Measurements from ENCODE around the gene ACOX3.
"Not testable (repeated sequence)": the region's sequence is repeated elsewhere in the genome, so short reads cannot be mapped to it uniquely, and the experiment has no call there.

Gene ACOX3

DNA sequence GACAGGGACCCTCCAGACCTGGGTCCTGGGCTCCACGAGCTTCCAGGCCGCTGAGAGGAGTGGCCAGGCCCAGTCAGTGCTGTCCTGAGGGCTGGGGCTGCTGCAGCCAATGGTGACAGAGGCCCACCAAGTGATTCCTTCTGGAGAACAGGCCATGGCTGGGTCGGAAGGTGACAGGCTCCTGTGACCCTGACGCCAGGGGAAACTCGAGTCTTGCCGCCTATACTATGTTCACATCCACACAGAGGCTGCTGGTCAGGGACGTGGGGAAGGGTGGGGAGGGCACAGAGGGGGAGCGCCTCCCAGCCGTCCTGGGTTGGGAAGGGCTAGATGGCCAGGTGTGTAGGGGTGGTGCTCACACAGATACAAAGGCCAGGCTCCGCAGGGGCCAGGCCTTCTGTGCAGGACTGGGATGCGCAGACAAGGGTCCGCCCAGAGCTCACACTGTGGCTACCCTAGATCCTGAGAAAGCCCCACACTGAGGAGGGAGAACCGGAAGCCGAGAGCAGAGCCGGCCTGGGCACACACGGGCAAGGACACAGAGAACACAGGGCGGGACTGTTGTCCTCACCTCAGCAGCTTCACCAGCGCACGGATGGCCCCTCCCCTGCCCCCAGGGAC is 89.6 kb downstream of the ACOX3 start:
- DNase-seq = no peak

DNA sequence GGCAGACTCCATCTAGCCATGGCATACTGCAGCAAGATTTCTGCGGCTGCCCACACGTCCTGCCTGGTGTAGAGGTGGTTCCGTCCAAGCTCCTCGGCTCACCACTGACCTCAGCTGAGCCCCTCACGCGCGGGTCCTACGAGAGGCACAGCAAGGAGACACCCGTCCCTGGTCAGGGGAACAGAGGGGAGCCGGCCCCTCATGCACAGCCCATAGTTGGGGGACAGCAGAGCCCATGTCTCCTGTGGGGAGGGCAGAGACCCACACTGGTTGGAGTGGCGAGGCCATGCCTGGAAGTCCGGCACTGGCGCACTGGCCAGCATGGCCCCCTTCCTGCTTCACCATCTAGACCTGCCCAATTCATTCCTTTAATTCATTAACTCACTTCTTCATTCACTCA is 90.2 kb downstream of the ACOX3 start:
- DNase-seq = no peak

DNA sequence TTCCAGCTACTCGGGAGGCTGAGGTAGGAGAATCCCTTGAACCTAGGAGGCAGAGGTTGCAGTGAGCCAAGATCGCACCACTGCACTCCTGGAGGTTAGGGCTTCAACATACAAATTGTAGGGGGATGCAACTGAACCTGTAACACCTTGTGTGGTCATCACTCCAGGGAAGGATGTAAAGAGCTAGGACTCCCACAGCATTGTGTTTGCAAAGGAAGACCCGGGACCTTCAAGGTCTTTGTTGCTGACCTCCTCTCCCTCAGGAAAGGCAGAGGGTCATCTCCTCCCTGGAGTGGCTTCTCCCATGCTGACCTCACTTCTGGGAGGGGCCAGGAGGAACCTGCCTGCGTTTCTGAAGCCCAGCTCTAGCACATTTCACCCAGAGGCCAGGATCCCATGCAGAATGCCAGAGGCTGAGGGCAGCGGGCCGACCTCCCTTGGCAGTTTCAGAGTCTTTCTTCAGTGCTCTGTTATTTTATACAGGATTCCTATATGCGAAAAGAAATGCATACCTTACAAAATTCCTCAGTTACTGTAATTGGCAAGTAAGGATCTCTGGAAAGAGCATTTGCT is 90.8 kb downstream of the ACOX3 start:
- no peak for DNase-seq

DNA sequence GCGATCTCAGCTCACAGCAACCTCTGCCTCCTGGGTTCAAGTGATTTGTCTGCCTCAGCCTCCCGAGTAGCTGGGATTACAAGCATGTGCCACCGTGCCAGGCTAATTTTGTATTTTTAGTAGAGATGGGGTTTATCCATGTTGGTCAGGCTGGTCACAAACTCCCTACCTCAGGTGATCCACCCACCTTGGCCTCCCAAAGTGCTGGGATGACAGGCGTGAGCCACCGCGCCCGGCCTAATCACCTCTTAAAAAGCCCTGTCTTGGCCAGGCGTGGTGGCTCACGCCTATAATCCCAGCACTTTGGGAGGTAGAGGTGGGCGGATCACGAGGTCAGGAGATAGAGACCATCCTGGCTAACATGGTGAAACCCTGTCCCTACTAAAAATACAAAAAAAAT is 91.3 kb downstream of the ACOX3 start:
- not testable (repeated sequence) for DNase-seq

DNA sequence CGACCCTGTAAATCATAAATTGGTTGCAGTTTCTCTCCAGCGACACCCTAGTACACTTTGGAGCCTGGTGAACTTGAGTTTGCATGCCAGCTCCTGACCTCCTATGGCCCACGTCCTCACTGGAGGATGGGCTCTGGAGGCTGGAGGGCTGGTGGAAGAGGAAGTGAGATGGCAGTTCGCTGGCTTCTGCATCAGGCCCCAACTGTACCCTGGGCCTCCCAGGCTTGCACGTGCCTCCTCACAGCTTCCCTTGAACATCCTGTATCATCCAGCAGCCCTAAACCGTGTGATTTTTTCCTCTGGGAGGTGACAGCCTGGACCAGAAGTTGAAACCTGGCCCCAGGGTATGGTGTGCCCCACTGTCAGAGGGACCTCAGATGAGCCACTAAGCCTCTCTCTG is 92.5 kb downstream of the ACOX3 start:
- DNase-seq = no peak

DNA sequence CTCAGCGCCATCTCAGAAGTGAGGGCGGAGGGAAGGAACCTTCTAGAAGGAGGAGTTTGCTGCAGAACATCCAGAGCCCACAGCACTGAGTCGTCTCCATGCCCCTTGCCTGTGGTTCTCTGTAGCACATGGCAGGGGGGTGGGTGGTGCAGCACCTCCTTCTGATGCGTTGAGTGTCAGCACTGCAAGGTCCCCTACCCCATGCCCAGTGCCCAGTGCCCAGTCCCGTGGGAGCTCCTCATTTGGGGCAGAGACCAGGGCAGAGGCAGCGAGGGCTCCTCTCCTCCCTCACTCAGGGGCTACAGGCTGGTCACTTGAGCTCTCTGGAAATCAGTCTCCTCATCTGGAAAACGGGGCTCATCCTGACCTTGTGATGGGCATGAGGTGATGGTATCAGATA is 92.9 kb downstream of the ACOX3 start:
- DNase-seq = no peak

DNA sequence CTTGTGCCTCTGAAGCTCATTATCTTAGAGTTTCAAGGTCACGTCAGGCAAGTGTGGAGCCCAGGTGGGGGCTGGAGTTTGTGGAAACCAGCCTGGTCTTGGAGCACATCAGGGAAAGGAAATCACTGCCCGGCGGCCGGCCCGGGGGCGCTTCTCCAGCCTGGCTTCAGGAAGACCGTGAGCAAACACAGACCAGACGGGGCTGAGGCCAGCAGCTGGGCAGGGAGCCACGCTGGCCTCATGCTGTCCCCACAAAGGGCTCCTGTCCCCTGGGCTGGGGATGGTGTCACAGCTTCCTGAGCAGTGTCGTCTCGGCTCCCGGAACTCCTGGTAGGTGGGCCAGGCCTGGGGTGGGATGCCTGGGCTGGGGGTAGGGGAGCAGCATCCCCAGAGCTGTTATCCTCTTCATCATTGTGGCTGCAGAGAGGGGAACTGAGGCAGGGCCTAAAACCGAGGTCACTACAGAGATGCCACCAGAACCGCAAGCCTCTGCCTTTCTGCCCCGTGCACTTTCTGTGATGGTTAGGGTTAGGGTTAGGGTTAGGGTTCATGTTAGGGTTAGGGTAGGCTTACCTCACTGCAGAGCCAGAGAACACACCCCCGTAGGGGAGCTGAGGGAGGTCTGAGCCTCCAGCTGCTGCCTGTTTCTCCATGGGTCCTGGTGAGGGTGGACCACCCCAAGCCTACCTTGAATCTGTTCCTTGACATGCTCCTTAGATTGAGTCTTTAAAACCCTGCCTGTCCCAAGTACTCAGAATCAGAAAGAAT is 93.5 kb downstream of the ACOX3 start:
- no peak for DNase-seq

DNA sequence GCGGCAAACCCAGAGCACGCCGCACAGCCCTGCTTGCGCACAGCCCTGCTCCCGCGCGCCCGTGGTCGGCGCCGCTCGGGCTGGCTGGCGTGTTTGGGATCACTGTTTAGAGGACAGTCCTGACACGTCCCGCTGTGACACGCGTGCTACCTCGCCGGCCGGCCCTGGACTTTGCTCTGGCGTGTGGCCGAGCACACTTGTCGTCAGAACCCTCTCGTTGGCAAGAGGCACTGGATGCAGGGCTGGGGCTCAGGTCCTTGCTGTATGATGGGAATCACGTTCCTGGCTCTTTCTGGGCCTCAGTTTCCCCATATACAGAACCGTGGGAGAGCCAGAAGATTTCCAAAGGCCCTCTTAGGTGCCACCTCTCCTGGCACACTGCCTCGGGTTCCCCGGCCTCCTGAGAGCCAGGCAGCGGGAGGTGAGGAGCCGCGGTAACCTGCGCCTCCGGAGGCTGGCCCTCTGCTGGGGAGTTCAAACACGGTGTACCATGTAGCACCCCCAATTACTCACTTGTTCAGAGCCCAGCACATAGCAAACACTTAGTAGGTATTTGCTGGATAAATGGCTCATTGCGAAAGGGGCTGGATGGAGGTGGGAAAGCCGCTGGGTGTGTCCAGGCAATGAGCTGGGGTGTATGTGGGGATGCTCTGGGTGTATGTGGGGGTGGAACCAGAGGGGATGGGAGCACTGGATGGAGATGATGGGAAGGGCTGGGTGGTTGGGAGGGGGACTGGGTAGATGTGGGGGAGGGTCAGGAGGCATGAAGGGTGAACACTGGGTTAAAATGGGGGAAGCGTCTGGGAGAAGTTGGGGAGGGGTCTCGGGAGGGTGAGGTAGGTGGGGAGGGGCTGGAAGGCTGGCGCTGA is 94.3 kb downstream of the ACOX3 start:
- no peak for DNase-seq

DNA sequence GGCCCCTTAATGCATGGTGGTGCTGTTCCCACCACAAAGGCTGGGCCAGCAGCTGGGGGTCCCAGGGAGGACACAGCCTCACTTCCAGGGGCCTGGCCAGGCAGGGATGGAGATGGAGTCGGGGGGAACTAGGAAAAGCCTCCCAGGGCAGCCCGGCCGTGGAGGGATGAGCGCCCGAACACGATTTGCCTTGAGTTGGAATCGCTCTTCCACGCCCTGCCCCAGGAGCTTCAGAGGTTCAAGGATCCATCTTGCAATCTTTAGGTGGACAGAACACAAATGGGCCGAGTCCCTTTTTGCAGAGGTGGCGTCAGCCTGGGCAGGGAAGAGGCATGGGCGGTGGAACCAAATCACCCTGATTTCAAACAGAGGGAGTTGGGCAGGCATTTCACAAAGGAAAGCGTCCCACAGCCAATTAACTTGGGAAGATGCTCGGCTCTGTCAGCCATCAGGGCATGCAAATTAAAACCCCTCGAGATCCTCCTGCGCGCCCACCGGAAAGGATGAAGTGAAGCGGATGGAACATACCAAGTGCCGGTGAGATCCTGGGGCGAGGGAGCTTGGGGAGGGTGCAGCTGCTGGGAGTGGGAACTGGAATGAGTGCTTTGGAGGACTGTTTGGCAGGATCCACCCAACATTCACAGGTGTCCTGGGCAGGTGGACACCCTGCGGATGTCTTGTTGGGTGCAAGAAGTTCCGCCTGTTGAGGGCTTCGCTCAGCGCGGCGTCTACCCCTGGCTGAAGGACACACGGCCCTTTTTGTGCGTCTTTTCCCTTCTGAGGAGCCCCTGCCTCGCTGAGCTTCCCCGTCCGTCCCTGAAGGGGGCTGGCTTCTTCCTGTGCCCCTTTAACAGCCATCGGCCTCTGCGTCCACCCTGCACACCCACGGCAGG is 95.2 kb downstream of the ACOX3 start:
- DNase-seq = no peak

DNA sequence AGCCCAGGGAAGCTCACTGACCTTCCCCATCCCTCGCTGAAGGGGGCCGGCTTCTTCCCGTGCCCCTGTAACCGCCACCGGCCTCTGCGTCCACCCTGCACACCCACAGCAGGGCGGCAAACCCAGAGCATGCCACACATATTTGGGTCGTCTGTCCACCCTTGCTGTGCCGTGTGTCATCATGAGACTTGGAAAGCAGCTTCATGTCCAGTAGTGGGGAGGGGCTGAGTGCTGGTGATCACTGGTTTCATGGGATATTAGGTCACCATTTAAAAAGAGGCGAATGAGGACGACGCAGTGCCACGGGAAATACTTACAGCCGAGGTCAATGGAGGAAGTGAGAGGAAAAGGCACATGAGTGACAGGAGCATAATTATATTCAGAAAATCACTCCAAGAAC is 96.1 kb downstream of the ACOX3 start:
- no peak for DNase-seq

DNA sequence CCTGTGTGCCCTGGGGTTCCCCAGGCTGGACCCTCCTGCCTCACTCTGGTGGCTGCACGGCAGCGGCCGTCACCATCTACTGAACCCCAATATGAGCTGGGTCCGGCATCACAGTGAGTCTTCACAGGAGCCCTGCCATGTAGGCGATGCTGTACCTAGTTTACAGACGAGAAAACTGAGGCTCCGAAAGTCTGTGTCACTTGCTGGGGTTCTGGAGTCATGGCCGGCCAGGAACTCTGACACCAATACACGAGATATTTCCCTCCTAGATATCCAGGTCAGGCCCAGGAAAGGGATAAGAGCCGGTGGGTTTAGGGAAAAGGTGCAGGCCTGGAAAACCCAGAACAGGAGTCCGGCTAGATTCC is 96.6 kb downstream of the ACOX3 start:
- no peak for DNase-seq

DNA sequence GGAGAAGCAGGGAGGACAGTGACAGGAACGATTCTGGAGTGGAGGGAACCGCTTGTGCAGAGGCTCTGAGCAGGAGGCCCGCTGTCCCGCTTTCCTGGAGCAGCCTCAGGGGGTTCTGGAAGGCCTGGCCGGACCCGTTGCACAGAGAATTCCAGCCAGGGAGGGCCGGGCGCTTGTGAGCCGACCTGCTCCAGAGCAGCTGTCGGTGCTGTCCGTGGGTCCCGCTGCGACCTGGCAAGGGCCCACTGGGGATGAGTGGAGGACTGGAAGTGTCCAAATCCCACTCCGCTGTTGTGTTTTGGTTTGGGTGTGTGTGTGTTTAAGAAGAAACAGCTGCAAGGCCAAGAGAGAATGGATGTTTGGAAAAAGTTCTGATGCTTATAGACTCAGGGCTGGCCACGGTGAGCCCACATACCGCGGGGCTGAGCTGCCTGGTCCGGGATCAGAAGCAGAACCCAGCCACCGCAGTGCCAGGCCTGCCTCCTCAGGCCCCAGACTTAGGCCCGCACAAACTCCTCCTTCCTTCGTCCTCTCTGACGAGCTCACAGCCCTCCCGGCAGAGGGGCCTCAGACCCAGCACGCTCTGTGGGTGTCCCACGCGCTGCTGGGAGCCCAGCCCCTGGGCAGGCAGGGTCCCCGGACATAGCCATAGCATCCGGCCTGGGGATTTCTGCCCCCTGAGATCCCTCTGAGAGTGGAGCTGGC is 97.1 kb downstream of the ACOX3 start:
- DNase-seq = no peak

DNA sequence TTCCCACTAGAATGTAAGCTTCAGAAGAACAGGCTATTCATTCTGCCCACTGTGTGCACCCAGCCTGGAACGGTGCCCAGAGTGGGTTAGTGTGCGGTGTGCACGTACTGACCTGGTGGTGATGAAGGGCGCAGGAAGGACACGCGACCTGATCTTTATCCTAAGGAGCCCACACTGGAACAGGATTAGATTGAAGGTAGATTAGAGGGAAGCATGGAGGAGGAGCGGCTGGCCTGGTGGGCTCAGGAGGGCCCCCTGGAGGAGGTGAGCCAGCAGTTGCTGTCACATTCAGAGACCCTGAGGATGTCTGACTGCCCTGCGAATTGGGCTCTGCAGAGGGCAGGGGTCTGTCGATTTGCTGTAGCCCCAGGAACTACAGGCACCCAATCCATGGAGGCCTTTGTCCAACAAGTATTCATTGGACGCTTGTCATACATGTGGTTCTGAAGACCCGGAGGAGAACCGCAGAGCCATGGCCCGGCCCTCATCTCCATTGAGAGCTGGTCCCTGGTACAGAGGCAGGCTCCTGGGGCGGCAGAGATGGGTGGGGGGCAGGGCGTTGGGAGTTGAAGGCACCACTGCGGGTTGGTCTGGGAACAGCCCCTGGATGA is 97.8 kb downstream of the ACOX3 start:
- no peak for DNase-seq

DNA sequence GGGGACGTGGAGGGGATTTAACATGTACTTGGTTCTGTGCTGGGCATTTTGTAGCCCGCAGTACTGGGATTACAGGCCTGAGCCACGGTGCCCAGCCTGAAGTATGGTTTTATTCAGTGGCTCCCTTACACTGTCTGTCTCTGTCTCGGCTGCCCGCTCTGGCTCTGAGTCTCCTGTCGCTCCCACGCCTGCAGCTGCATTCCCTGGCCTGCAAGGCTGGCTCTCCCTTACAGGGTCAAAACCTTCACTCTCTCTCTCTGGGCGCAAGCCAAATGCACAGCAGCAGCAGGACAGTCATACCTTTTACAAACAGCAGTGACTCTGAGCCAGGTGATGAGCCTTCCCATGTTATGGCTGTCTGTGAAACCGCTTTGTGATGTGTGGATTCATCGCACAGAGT is 98.8 kb downstream of the ACOX3 start:
- DNase-seq = no peak

DNA sequence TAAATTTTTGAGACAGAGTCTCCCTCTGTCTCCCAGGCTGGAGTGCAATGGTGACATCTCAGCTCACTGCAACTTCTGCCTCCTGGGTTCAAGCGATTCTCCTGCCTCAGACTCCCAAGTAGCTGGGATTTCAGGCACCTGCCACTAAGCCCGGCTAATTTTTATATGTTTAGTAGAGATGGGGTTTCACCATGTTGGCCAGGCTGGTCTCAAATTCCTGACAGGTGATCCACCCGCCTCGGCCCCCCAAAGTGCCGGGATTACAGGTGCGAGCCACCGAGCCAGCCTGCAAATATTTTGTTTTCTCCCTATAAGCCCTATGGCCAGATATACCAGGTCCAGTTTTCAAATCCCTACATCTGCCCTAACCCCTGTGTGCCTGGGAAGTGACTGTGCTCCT is 99.2 kb downstream of the ACOX3 start:
- DNase-seq = not testable (repeated sequence)

DNA sequence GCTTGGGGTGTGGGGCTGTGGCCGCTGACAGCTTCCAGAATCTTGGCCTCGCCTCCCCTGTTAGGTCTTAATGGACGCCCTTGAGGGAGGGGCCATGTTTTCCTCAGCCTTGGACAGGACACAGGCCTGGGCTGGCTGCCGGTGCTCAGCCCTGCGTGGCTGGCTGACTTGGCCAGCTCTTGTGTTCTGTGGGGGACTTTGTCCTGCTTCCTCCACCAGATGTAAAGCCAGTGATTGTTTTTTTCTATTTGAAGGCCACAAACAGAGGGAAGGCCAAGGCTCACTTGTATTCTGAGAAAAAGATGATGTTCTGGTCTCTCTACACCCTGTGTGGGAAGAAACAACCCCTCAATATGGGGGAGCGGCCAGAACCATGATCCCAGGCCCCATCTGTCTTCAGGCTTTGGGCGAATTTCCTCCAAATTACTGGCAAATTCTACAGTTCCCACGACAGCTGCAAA is 99.7 kb downstream of the ACOX3 start:
- no peak for DNase-seq

DNA sequence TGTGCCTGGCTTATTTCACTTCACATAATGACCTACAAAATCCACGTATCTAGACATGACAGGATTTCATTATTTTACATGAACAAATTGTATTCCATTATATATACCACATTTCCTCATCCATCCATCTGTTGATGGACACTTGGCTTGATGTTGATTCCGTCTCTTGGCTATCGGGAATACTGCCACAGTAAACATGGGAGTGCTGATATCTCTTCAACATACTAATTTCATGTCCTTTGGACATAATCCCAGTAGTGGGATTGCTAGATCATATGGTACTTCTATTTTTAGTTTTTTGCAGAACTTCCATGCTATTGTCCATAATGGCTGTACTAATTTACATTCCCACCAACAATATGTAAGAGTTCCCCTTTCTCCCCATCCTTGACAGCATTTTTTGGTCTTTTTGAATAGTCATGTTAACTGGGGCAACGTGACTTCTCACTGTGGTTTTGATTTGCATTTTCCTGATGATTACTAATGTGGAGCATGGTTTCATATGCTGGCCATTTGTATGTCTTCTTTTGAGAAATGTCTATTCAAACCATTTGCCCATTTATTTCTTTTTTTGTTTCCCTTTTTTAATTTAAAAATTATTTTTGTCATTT is 102.1 kb downstream of the ACOX3 start:
- DNase-seq = peak; percentile 10

DNA sequence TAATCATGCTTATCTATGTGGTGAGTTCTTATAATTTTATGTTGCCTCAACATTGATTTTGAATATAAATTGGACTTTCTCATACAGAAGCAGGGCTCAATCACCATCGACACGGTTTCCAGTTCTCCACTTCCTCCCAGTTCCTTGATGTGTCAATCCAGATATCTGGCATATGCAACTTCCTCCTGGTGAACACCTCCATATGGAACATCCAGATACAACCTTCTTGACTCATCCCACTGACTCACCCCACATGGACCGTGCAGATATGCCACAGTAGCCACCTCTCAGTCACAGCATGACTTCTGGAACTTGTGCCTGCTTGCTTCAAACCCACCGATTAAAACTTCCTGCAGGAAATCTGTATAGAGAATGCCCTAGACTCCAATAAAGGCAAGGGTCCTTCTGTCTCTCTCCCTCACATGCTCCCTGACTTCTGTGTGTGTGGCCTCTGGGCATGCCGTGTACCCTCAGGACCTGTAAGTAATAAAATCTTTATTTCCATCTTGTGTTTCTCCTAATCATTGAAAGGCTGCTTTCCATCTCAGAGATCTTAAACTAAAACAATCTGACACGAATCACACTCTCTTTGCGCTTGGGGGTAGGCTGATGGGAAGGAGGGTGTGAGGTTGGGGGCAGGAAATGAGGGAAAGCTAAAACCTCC is 104.0 kb downstream of the ACOX3 start:
- peak; percentile 33 for DNase-seq

DNA sequence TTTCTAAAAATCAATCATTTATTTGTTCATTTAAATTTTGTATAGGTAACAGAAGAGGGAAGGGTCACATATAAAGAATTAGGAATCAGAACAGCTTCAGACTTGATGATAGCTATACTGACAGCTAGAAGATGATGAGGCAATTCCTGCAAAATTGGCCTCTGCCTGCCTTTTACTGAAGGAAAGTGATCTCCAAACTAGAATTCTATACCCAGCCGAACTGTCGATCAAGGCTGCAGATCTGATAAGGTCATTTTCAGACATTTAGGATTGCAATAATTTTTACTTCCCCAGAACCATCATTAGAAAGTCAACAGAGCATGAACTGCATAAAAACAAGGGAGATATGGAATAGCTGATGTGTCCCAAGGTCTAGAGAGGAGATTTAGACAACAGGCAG is 104.7 kb downstream of the ACOX3 start:
- DNase-seq = no peak
